ENCODE results near the gene EXOC6. TPM values are rescaled to one million over a fixed set of nuclear protein-coding genes. Genes with fewer than 3 reads are reported as not detected.
A peak's percentile ranks its signal among the peaks of the same experiment; 100 is the strongest.
"Not testable (repeated sequence)": the region's sequence is repeated elsewhere in the genome, so short reads cannot be mapped to it uniquely, and the experiment has no call there.

The EXOC6 gene
- total RNA-seq, 1 donor from 2014 or later, result 43.8 TPM

- no peak for DNase-seq (ENCODE audit: low spot score)
Observed at GRCh38 chr10:92938841-92939240, 90.5 kb downstream of the EXOC6 start.

GRCh38 chr10:92942226-92942625, 93.9 kb downstream of the EXOC6 start:
- DNase-seq (ENCODE audit: low spot score), result no peak

- no peak for DNase-seq (ENCODE audit: low spot score)
Observed at GRCh38 chr10:92946491-92946890, 98.2 kb downstream of the EXOC6 start.

- not testable (repeated sequence) for DNase-seq (ENCODE audit: low spot score)
Observed at GRCh38 chr10:92952573-92952972, 104.3 kb downstream of the EXOC6 start.

GRCh38 chr10:92957223-92958010, 109.1 kb downstream of the EXOC6 start:
- DNase-seq (ENCODE audit: low spot score), result peak; percentile 28

GRCh38 chr10:92961638-92962037, 113.3 kb downstream of the EXOC6 start:
- DNase-seq (ENCODE audit: low spot score), result no peak

GRCh38 chr10:92965314-92965713, 117.0 kb downstream of the EXOC6 start:
- peak; percentile 60 for DNase-seq (ENCODE audit: low spot score)

GRCh38 chr10:92967641-92968040, 119.3 kb downstream of the EXOC6 start:
- DNase-seq (ENCODE audit: low spot score), result no peak

GRCh38 chr10:92969151-92969550, 120.8 kb downstream of the EXOC6 start:
- no peak for DNase-seq (ENCODE audit: low spot score)

- DNase-seq (ENCODE audit: low spot score), result no peak
Observed at GRCh38 chr10:92970301-92971070, 122.2 kb downstream of the EXOC6 start.

- peak; percentile 6 for DNase-seq (ENCODE audit: low spot score)
Observed at GRCh38 chr10:92972066-92972870, 123.9 kb downstream of the EXOC6 start.

GRCh38 chr10:92972886-92973285, 124.6 kb downstream of the EXOC6 start:
- no peak for DNase-seq (ENCODE audit: low spot score)

- DNase-seq (ENCODE audit: low spot score), result not testable (repeated sequence)
Observed at GRCh38 chr10:92976278-92976677, 128.0 kb downstream of the EXOC6 start.

- DNase-seq (ENCODE audit: low spot score), result no peak
Observed at GRCh38 chr10:92989250-92989649, 140.9 kb downstream of the EXOC6 start.

GRCh38 chr10:92990615-92991014, 142.3 kb downstream of the EXOC6 start:
- no peak for DNase-seq (ENCODE audit: low spot score)

GRCh38 chr10:92991513-92991912, 143.2 kb downstream of the EXOC6 start:
- no peak for DNase-seq (ENCODE audit: low spot score)

GRCh38 chr10:92993699-92994272, 145.5 kb downstream of the EXOC6 start:
- DNase-seq (ENCODE audit: low spot score), result no peak

GRCh38 chr10:92995509-92995908, 147.2 kb downstream of the EXOC6 start:
- no peak for DNase-seq (ENCODE audit: low spot score)

GRCh38 chr10:92997620-92998019, 149.3 kb downstream of the EXOC6 start:
- no peak for DNase-seq (ENCODE audit: low spot score)

GRCh38 chr10:92999191-92999590, 150.9 kb downstream of the EXOC6 start:
- DNase-seq (ENCODE audit: low spot score), result no peak

- DNase-seq (ENCODE audit: low spot score), result peak; percentile 65
Observed at GRCh38 chr10:93006435-93007039, 158.2 kb downstream of the EXOC6 start.

All from umbilical cord (tissue), 2 donors.